Measurements from ENCODE around the gene UTF1. TPM values are rescaled to one million over a fixed set of nuclear protein-coding genes. Genes with fewer than 3 reads are reported as not detected.

Gene UTF1
- total RNA-seq, 1 experiment from 2014 or later = not detected

- DNase-seq (ENCODE audit: low read depth in 1 of 2, low spot score in 2 of 2) = no peak
- Histone ChIP-seq H3K4me1 (replicated peaks) (no peaks in the 10 kb centered on the region), H3K4me3 (no peak overlapping the region), H3K36me3 (no peaks in the 10 kb centered on the region), H3K27ac (no peak overlapping the region), H3K9me3 (replicated peaks) (0 out of 2 replicates have a peak, but pooled peaks cover 2% of the 10 kb centered on the region), H3K27me3 (replicated peaks) (peaks cover 64% of the 10 kb centered on the region)
These were observed 5.3 kb downstream of the UTF1 start for GRCh38 chr10:133235265-133235855.

GRCh38 chr10:133235932-133236331, 5.9 kb downstream of the UTF1 start:
- 0 out of 2 replicates have a peak, but pooled peaks cover 2% of the 10 kb centered on the region for H3K9me3 ChIP-seq (replicated peaks)
- DNase-seq (ENCODE audit: low read depth in 1 of 2, low spot score in 2 of 2) = no peak
- no peak overlapping the region for H3K27ac ChIP-seq
- H3K4me1 ChIP-seq (replicated peaks) = no peaks in the 10 kb centered on the region
- H3K36me3 ChIP-seq = no peaks in the 10 kb centered on the region
- peaks cover 59% of the 10 kb centered on the region for H3K27me3 ChIP-seq (replicated peaks)
- H3K4me3 ChIP-seq = no peak overlapping the region

- Histone ChIP-seq H3K27me3 (replicated peaks) (peaks cover 53% of the 10 kb centered on the region), H3K9me3 (replicated peaks) (0 out of 2 replicates have a peak, but pooled peaks cover 2% of the 10 kb centered on the region), H3K4me3 (no peak overlapping the region), H3K27ac (no peak overlapping the region), H3K36me3 (no peaks in the 10 kb centered on the region), H3K4me1 (replicated peaks) (no peaks in the 10 kb centered on the region)
- DNase-seq (ENCODE audit: low read depth in 1 of 2, low spot score in 2 of 2) = no peak
These were observed 6.6 kb downstream of the UTF1 start for GRCh38 chr10:133236401-133237240.

GRCh38 chr10:133237241-133237587, 7.2 kb downstream of the UTF1 start:
- H3K9me3 ChIP-seq (replicated peaks) = 0 out of 2 replicates have a peak, but pooled peaks cover 2% of the 10 kb centered on the region
- no peaks in the 10 kb centered on the region for H3K36me3 ChIP-seq
- H3K27me3 ChIP-seq (replicated peaks) = peaks cover 47% of the 10 kb centered on the region
- H3K4me1 ChIP-seq (replicated peaks) = no peaks in the 10 kb centered on the region
- DNase-seq (ENCODE audit: low read depth in 1 of 2, low spot score in 2 of 2) = no peak
- no peak overlapping the region for H3K4me3 ChIP-seq
- no peak overlapping the region for H3K27ac ChIP-seq

- H3K27me3 ChIP-seq (replicated peaks) = peaks cover 43% of the 10 kb centered on the region
- no peaks in the 10 kb centered on the region for H3K4me1 ChIP-seq (replicated peaks)
- no peak within 1 kb of the TSS for H3K27ac ChIP-seq
- 0 out of 2 replicates have a peak, but pooled peaks cover 2% of the 10 kb centered on the region for H3K9me3 ChIP-seq (replicated peaks)
- no peak within 1 kb of the TSS for H3K4me3 ChIP-seq
- no peak for DNase-seq (ENCODE audit: low read depth in 1 of 2, low spot score in 2 of 2)
- no peaks in the 10 kb centered on the region for H3K36me3 ChIP-seq
These were observed 7.8 kb downstream of the UTF1 start, which contains the start of gene VENTX for GRCh38 chr10:133237588-133238465. VENTX (plus strand) TSS chr10:133237855; CDS start chr10:133237915, 60 bp downstream.

GRCh38 chr10:133238466-133238804, 8.4 kb downstream of the UTF1 start:
- H3K9me3 ChIP-seq (replicated peaks) = 0 out of 2 replicates have a peak, but pooled peaks cover 2% of the 10 kb centered on the region
- no peak for DNase-seq (ENCODE audit: low read depth in 1 of 2, low spot score in 2 of 2)
- no peaks in the 10 kb centered on the region for H3K4me1 ChIP-seq (replicated peaks)
- no peak overlapping the region for H3K4me3 ChIP-seq
- H3K27me3 ChIP-seq (replicated peaks) = peaks cover 40% of the 10 kb centered on the region
- H3K27ac ChIP-seq = no peak overlapping the region
- no peaks in the 10 kb centered on the region for H3K36me3 ChIP-seq

GRCh38 chr10:133239990-133240389, 10.0 kb downstream of the UTF1 start:
- Histone ChIP-seq H3K27ac (no peak overlapping the region), H3K9me3 (replicated peaks) (0 out of 2 replicates have a peak, but pooled peaks cover 2% of the 10 kb centered on the region), H3K27me3 (replicated peaks) (peaks cover 35% of the 10 kb centered on the region), H3K4me1 (replicated peaks) (no peaks in the 10 kb centered on the region), H3K4me3 (no peak overlapping the region), H3K36me3 (no peaks in the 10 kb centered on the region)
- DNase-seq (ENCODE audit: low read depth in 1 of 2, low spot score in 2 of 2) = no peak

- peaks cover 26% of the 10 kb centered on the region for H3K27me3 ChIP-seq (replicated peaks)
- 0 out of 2 replicates have a peak, but pooled peaks cover 2% of the 10 kb centered on the region for H3K9me3 ChIP-seq (replicated peaks)
- H3K36me3 ChIP-seq = no peaks in the 10 kb centered on the region
- no peak overlapping the region for H3K4me3 ChIP-seq
- no peak overlapping the region for H3K27ac ChIP-seq
- no peaks in the 10 kb centered on the region for H3K4me1 ChIP-seq (replicated peaks)
- DNase-seq (ENCODE audit: low read depth in 1 of 2, low spot score in 2 of 2) = no peak
These were observed 11.6 kb downstream of the UTF1 start for GRCh38 chr10:133241501-133242205.

- Histone ChIP-seq H3K4me3 (no peak overlapping the region), H3K4me1 (replicated peaks) (no peaks in the 10 kb centered on the region), H3K27ac (no peak overlapping the region), H3K27me3 (replicated peaks) (peaks cover 22% of the 10 kb centered on the region), H3K36me3 (no peaks in the 10 kb centered on the region), H3K9me3 (replicated peaks) (no peaks in the 10 kb centered on the region)
- DNase-seq (ENCODE audit: low read depth in 1 of 2, low spot score in 2 of 2) = no peak
These were observed 12.8 kb downstream of the UTF1 start for GRCh38 chr10:133242611-133243356.

GRCh38 chr10:133243593-133243992, 13.6 kb downstream of the UTF1 start:
- no peak for DNase-seq (ENCODE audit: low read depth in 1 of 2, low spot score in 2 of 2)
- Histone ChIP-seq H3K36me3 (no peaks in the 10 kb centered on the region), H3K4me3 (no peak overlapping the region), H3K9me3 (replicated peaks) (no peaks in the 10 kb centered on the region), H3K27ac (no peak overlapping the region), H3K4me1 (replicated peaks) (no peaks in the 10 kb centered on the region), H3K27me3 (replicated peaks) (peaks cover 24% of the 10 kb centered on the region)

- Histone ChIP-seq H3K9me3 (replicated peaks) (no peaks in the 10 kb centered on the region), H3K36me3 (no peaks in the 10 kb centered on the region), H3K27me3 (replicated peaks) (peaks cover 26% of the 10 kb centered on the region), H3K4me3 (no peak overlapping the region), H3K27ac (no peak overlapping the region), H3K4me1 (replicated peaks) (no peaks in the 10 kb centered on the region)
- DNase-seq (ENCODE audit: low read depth in 1 of 2, low spot score in 2 of 2) = no peak
These were observed 15.6 kb downstream of the UTF1 start for GRCh38 chr10:133245439-133246235.

GRCh38 chr10:133246236-133246626, 16.2 kb downstream of the UTF1 start:
- no peak overlapping the region for H3K4me3 ChIP-seq
- DNase-seq (ENCODE audit: low read depth in 1 of 2, low spot score in 2 of 2) = no peak
- H3K27me3 ChIP-seq (replicated peaks) = peaks cover 26% of the 10 kb centered on the region
- H3K36me3 ChIP-seq = no peaks in the 10 kb centered on the region
- no peaks in the 10 kb centered on the region for H3K9me3 ChIP-seq (replicated peaks)
- no peaks in the 10 kb centered on the region for H3K4me1 ChIP-seq (replicated peaks)
- no peak overlapping the region for H3K27ac ChIP-seq

Measured in SJSA1 (cell line).